ENCODE results near the gene LSM4.
A peak's percentile ranks its signal among the peaks of the same experiment; 100 is the strongest.

The LSM4 gene

GRCh38 chr19:18292810-18293641, 29.9 kb downstream of the LSM4 start:
- DNase-seq (ENCODE audit: low read depth) = peak; percentile 38

- DNase-seq (ENCODE audit: low read depth) = no peak
These were observed 30.4 kb downstream of the LSM4 start for GRCh38 chr19:18292462-18292809.

GRCh38 chr19:18291590-18292461, 31.1 kb downstream of the LSM4 start:
- DNase-seq (ENCODE audit: low read depth) = peak; percentile 40

- no peak for DNase-seq (ENCODE audit: low read depth)
These were observed 31.8 kb downstream of the LSM4 start for GRCh38 chr19:18291019-18291524.

GRCh38 chr19:18290302-18291018, 32.4 kb downstream of the LSM4 start:
- DNase-seq (ENCODE audit: low read depth) = no peak

GRCh38 chr19:18289471-18290301, 33.2 kb downstream of the LSM4 start:
- DNase-seq (ENCODE audit: low read depth) = no peak

- no peak for DNase-seq (ENCODE audit: low read depth)
These were observed 34.8 kb downstream of the LSM4 start for GRCh38 chr19:18287836-18288772.

GRCh38 chr19:18286973-18287635, 35.8 kb downstream of the LSM4 start:
- DNase-seq (ENCODE audit: low read depth) = no peak

- no peak for DNase-seq (ENCODE audit: low read depth)
These were observed 38.0 kb downstream of the LSM4 start for GRCh38 chr19:18284712-18285360.

GRCh38 chr19:18283338-18283737, 39.5 kb downstream of the LSM4 start:
- no peak for DNase-seq (ENCODE audit: low read depth)

- no peak for DNase-seq (ENCODE audit: low read depth)
These were observed 40.1 kb downstream of the LSM4 start for GRCh38 chr19:18282788-18283141.

GRCh38 chr19:18282021-18282787, 40.7 kb downstream of the LSM4 start:
- peak; percentile 36 for DNase-seq (ENCODE audit: low read depth)

- DNase-seq (ENCODE audit: low read depth) = peak; percentile 78
These were observed 41.5 kb downstream of the LSM4 start, which contains the start of gene JUND for GRCh38 chr19:18281082-18282020. Gene JUND, minus strand, starts transcription at chr19:18281622. Its CDS starts 138 bp downstream, at chr19:18281484.

GRCh38 chr19:18280247-18281081, 42.4 kb downstream of the LSM4 start:
- no peak for DNase-seq (ENCODE audit: low read depth)

GRCh38 chr19:18279516-18280246, 43.2 kb downstream of the LSM4 start:
- peak; percentile 71 for DNase-seq (ENCODE audit: low read depth)

GRCh38 chr19:18279266-18279515, 43.7 kb downstream of the LSM4 start:
- DNase-seq (ENCODE audit: low read depth) = no peak

All from non-pigmented ciliary epithelial cell (primary cell).